ENCODE results near the gene MRPS17.

Gene MRPS17

DNA sequence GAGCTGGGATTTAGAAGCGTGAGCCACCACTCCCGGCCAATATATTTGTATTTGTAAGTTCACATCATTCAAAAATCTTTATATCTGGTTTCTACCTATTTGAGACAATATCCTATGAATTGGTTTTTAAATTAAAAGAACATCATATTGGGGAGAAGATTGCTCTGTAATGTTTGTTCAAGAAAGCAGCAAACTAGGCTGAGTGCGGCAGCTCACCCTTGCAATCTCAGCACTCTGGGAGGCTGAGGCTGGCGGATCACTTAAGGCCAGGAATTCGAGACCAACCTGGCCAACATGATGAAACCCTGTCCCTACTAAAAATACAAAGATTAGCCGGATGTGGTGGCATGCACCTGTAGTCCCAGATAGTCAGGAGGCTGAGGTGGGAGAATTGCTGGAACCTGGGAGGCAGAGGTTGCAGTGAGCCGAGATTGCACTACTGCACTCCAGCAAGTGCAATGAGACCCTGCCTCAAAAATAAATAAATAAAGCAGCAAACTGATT lies 22.1 kb downstream of the MRPS17 start:
- no peak for DNase-seq

DNA sequence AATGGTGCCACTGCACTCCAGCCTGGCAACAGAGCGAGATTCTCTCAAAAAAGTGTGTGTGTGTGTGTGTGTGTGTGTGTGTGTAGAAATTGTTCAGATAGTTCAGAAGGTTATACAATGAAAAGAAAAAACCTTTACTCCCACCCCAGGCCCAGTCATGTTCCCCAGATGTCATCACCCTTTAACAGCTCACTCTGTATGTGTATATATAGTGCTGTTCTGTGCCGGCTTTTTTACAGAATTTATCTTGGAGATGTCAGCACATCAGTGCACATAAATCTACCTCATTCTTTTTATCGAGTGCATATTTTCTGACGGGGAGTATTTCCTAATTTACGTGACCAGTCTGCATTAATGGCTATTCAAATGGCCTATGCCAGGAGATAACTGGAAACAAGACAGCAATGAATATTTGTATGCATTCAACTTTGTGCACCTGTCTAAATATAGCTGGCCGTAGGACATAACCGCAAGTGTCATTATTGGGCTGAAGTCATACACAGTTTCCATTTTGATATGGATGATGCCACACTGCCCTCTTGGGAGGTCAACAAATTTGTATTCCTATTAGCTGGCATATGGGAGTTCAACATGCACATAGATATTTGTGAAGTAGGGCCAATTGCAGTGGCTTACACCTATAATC lies 24.4 kb downstream of the MRPS17 start:
- DNase-seq = no peak

DNA sequence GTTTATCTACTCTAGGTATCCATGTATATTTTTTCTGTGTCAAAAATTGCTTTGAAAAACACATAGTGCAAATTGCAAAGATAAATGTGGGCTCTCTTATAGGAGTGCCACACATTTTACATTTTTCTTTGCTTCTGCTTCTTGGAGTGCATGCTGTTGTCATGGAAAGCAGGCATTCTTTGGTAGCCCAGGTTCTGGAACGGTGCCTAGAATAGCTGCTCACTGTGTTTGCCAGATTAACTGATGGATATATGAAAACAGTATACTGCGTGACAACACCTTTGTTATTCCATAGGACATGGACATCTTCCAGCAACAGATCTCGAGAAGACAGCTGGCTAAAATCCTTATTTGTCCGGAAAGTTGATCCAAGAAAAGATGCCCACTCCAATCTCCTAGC lies 26.2 kb downstream of the MRPS17 start:
- DNase-seq = no peak

DNA sequence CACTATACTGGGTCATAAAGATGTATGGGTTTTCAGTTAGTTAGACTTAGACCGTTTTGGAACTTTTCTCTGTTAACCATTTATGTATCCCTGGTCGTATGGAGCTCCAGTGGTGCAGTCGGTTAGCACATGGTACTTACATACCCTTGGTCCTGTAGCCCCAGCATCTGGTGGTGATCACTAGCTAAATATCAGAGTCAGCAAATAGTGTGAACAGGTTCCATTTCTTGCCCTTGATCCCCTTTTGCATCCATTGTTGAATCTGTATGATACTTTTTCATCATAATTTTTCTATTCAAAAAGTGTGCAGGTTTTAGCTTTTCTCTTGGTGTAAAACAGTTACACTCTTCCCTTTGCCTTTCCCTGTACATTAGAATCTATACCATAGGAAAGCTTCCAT lies 28.6 kb downstream of the MRPS17 start:
- DNase-seq = no peak

DNA sequence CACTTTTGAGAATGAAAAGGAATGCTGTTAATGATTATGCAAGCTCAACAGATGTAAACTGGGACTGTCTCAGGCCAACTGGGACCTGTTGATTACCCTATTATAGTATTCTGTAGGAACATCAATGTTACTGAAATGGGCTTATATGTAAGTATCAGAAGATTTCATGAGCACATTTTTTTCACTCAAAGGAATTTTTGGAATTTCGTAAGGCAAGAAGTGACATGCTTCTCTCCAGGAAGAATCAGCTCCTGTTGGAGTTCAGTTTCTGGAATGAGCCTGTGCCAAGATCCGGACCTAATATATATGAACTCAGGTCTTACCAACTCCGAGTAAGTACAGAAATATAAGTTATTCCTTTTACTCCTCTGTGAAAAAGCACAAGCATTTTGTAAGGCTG lies 31.9 kb downstream of the MRPS17 start:
- no peak for DNase-seq

DNA sequence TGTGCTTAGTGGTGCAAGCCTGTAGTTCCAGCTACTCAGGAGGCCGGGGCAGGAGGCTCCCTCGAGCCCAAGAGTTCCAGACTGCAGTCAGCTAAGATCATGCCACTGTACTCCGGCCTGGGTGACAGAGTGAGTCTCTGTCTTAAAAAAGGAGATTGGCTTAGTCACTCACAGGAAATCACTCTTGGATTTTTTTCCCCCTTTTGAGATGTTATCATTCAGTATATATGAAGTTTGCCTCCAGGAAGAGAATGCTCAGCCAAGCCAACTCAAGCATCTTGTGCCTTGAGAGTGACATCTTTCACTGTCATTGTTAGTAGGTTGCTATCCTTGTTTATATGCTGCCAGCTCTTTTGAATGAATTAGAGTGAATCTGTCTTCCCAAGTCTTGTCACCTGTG lies 40.7 kb downstream of the MRPS17 start:
- no peak for DNase-seq

DNA sequence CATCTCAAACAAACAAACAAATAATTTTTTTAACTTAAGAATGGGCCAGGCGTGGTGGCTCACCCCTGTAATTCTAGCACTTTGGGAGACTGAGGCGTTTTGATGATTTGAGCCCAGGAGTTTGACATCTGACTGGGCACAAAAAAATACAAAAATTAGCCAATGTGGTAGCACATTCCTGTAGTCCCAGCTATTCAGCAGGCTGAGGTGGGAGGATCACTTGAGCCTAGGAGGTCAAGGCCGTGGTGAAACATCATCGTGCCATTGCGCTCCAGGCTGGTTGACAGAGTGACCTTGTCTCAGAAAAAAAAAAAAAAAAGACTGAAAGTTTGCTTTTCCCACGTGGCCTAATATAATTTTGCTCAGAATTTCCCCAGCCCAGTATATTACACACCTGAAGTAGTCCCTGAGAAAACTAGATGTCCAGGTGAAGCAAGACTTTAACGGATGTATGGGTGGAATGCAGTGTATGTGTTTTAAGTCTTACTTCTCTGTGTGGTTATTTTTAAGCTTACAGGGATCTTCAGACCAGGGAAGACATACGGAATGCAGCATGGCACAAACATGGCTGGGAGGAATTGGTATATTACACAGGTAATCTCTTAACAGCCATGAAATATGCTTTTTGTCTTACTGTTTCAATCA lies 45.3 kb downstream of the MRPS17 start:
- DNase-seq = no peak

DNA sequence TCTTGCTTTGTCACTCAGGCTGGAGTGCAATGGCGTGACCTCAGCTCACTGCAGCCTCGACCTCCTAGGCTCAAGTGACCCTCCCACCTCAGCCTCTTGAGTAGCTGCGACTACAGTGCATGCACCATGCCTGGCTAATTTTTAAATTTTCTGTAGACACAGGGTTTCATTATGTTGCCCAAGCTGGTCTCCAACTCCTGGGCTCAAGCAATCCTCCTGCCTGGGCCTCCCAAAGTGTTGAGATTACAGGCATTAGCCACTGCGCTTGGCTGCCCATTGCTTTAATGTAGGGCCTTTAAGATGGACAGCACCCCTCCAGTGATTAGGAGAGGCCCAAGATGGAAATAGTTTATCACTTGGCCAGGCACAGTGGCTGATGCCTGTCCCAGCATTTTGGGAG lies 52.1 kb downstream of the MRPS17 start:
- DNase-seq = no peak

Measured in stimulated activated CD4-positive, alpha-beta T cell treated with anti-CD3 and anti-CD28 coated beads, Interleukin-2, amount 100 ng/mL, for 24 hours (primary cell).